ENCODE measurements around the gene MINDY4. TPM values are rescaled to one million over a fixed set of nuclear protein-coding genes. Genes with fewer than 3 reads are reported as not detected.

Gene MINDY4
- total RNA-seq, 1 experiment from 2014 or later, result 1.8 TPM

- TF ChIP-seq GRHL2 (CRISPR knock-in tag; IDR thresholded peaks at IDR 0.05; ENCODE audit: insufficient replicate concordance, severe bottlenecking), result no peak
- no peak for TF ChIP-seq ZNF138 (CRISPR knock-in tag; conservative IDR thresholded peaks at IDR 0.05)
- no peak for TF ChIP-seq ELF4 (CRISPR knock-in tag; IDR thresholded peaks at IDR 0.05; ENCODE audit: low read depth)
- no peak for TF ChIP-seq ATF1 (CRISPR knock-in tag; IDR thresholded peaks at IDR 0.05)
- TF ChIP-seq ZNF423 (CRISPR knock-in tag; IDR thresholded peaks at IDR 0.05), result no peak
- TF ChIP-seq HMGXB4 (CRISPR knock-in tag; IDR thresholded peaks at IDR 0.05), result no peak
- TF ChIP-seq IRF1 (CRISPR knock-in tag; IDR thresholded peaks at IDR 0.05), result no peak
Observed at GRCh38 chr7:30855936-30856335, 84.7 kb downstream of the MINDY4 start (continued).

GRCh38 chr7:30858576-30858975, 87.4 kb downstream of the MINDY4 start:
- CTCF ChIA-PET, result interaction anchor here (1.4 kb wide), 1 partner anchor 14 kb away, joined by 3 read pairs; no protein-coding TSS in a partner anchor
- Mint-ChIP-seq H3K9me3 (no peaks in the 10 kb centered on the region), H3K4me1 (no peaks in the 10 kb centered on the region), H3K36me3 (no peaks in the 10 kb centered on the region), H3K4me3 (no peak overlapping the region), H3K27me3 (ENCODE audit: low read depth) (no peaks in the 10 kb centered on the region), H3K27ac (no peak overlapping the region)
- no peak for DNase-seq (ENCODE audit: low spot score)
- ATAC-seq, result no peak
- POLR2A ChIA-PET, result no interaction called here
- TF ChIP-seq CBFB (CRISPR knock-in tag; IDR thresholded peaks at IDR 0.05; ENCODE audit: low read depth), result no peak
- no peak for TF ChIP-seq KAT7 (CRISPR knock-in tag; IDR thresholded peaks at IDR 0.05; ENCODE audit: borderline replicate concordance)
- no peak for TF ChIP-seq ATF3 (CRISPR knock-in tag; conservative IDR thresholded peaks at IDR 0.05)
- no peak for TF ChIP-seq ZSCAN18 (CRISPR knock-in tag; IDR thresholded peaks at IDR 0.05)
- no peak for TF ChIP-seq USF2 (CRISPR knock-in tag; IDR thresholded peaks at IDR 0.05)
- TF ChIP-seq NR1H2 (CRISPR knock-in tag; IDR thresholded peaks at IDR 0.05), result no peak
- no peak for TF ChIP-seq USF1 (CRISPR knock-in tag; IDR thresholded peaks at IDR 0.05)
- no peak for TF ChIP-seq ZBTB21 (CRISPR knock-in tag; IDR thresholded peaks at IDR 0.05; ENCODE audit: borderline replicate concordance)
- TF ChIP-seq EMX1 (CRISPR knock-in tag; IDR thresholded peaks at IDR 0.05), result no peak
- no peak for TF ChIP-seq MYBL2 (CRISPR knock-in tag; IDR thresholded peaks at IDR 0.05)
- no peak for TF ChIP-seq TEAD1 (CRISPR knock-in tag; IDR thresholded peaks at IDR 0.05)
- no peak for TF ChIP-seq STAT6 (CRISPR knock-in tag; conservative IDR thresholded peaks at IDR 0.05; ENCODE audit: low read depth)
- no peak for TF ChIP-seq FOXP1 (CRISPR knock-in tag; IDR thresholded peaks at IDR 0.05; ENCODE audit: borderline replicate concordance)
- no peak for TF ChIP-seq ARID4B (CRISPR knock-in tag; IDR thresholded peaks at IDR 0.05; ENCODE audit: borderline replicate concordance)
- no peak for TF ChIP-seq ZNF423 (CRISPR knock-in tag; IDR thresholded peaks at IDR 0.05)
- TF ChIP-seq FOXJ3 (CRISPR knock-in tag; IDR thresholded peaks at IDR 0.05; ENCODE audit: borderline replicate concordance), result no peak
- TF ChIP-seq FOXK1 (CRISPR knock-in tag; IDR thresholded peaks at IDR 0.05), result no peak

Data from WTC11 (cell line).